ENCODE measurements around the gene ADAMTS2.

Gene ADAMTS2

DNA sequence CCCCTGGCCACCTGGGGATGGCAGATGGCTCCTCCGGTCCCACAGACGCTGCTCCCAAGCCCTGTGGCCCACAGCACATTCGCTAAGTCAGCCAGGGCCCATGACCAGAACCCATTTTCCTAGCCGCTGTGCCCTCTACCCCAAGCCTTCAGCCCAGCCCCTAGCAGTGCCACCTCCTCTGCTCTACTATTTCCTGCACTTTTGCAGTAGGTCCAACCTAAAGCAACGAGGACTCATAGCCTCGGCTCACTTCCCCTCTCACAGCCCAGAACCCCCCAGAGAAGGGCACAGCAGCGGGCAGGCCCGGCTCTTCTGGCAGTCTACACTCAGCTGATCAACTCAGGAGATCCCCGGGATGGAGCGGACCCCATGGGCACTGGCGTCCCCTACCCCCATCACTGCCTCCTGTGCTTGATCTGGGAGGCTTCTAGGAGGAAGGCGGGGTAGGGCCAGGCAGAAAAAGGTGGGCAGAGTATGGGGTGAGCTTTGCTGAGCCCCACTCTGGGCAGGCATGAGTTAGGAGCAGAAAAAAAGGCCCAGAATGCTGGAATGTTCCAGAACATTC lies 173.9 kb downstream of the ADAMTS2 start:
- no peak for TF ChIP-seq ZNF274 (IDR thresholded peaks at IDR 0.05; ENCODE audit: low read depth, low read length)
- H3K4me3 ChIP-seq (ENCODE audit: low read length), result no peak overlapping the region

DNA sequence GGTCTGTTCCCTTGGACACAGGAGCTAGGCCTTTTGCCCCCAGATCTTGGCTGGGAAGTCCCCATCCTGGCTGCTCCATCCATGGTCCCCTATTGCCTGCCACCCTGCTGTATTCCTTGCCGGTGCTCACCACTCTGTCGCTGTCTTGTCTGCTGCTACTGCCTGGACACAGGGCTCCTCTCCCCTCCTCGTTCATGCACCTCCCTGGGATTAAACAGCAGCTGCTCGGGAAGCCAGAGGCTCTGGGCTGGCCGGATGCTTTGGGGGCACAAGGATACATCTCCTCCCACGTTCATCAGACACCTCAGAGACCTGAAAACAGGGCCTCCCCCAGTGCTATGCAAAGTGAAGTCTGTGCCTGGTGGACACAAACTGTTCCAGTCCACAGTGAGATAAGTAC lies 174.7 kb downstream of the ADAMTS2 start:
- H3K4me3 ChIP-seq (ENCODE audit: low read length), result no peak overlapping the region
- TF ChIP-seq ZNF274 (IDR thresholded peaks at IDR 0.05; ENCODE audit: low read depth, low read length), result no peak

DNA sequence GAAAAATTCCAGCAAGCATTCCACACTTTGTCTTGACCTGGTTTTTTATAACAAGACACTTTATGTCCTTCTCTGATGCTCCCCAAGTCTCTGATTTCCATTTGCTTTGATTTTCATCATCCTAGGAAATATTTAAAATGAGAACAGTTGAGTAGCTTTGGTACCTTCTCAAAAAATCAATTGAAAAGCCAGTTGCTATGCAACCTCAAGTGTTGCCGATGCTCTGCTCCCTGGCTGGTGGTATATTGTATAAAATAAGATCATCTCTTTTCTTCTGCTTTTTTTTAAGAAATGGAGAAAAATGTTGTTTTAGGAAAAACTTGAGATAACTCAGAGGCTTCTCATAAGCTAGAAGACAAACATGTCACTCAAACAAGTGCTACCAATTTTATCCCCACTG lies 175.4 kb downstream of the ADAMTS2 start:
- no peak for TF ChIP-seq ZNF274 (IDR thresholded peaks at IDR 0.05; ENCODE audit: low read depth, low read length)
- H3K4me3 ChIP-seq (ENCODE audit: low read length), result no peak overlapping the region

DNA sequence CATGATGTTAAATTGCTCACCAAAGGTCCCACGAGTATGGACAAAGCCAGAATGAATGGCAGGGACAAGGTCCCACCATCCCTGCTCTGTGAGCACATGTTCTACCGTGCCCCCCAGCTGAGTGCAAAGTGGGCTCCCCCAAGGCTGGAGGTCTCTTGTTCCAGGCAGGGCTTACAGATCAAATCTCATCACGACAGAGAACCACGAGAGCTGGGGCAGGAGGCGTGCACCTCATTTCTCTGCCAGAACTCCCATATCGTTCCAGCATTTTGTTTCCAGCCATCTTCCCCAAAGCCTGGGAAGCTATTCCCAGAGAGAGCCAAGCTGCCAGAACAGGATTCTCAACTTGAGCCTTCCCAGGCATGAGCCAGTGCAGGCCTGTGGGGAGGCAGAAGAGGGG lies 176.6 kb downstream of the ADAMTS2 start:
- no peak overlapping the region for H3K4me3 ChIP-seq (ENCODE audit: low read length)
- no peak for TF ChIP-seq ZNF274 (IDR thresholded peaks at IDR 0.05; ENCODE audit: low read depth, low read length)

DNA sequence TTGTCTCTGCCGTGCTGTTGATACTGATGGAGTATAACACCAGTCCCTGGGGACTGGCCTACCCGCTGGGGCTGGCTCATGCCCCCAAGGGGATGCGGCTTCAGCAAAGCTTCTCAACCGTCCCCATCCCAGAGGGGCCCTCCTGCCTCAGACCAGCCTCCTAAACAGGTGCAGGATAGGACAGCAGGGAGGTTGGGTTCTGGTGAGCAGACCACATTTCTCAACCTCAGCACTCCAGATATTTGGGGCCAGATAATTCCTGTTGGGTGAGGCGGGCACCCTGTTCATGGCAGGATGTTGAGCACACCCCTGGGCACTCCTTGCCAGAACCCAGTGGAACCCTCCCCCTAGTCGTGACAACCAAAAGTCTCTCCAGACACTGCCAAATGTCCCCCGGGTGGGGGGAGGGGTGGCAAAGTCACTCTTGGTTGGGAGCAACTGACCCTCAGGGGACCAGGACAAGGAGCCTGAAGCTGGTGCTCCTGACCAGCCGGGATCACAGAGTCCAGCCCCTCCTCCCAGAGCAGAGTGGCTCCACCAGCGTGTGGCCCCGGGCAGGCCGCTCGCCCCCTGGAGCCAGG lies 177.3 kb downstream of the ADAMTS2 start:
- TF ChIP-seq ZNF274 (IDR thresholded peaks at IDR 0.05; ENCODE audit: low read depth, low read length), result no peak

DNA sequence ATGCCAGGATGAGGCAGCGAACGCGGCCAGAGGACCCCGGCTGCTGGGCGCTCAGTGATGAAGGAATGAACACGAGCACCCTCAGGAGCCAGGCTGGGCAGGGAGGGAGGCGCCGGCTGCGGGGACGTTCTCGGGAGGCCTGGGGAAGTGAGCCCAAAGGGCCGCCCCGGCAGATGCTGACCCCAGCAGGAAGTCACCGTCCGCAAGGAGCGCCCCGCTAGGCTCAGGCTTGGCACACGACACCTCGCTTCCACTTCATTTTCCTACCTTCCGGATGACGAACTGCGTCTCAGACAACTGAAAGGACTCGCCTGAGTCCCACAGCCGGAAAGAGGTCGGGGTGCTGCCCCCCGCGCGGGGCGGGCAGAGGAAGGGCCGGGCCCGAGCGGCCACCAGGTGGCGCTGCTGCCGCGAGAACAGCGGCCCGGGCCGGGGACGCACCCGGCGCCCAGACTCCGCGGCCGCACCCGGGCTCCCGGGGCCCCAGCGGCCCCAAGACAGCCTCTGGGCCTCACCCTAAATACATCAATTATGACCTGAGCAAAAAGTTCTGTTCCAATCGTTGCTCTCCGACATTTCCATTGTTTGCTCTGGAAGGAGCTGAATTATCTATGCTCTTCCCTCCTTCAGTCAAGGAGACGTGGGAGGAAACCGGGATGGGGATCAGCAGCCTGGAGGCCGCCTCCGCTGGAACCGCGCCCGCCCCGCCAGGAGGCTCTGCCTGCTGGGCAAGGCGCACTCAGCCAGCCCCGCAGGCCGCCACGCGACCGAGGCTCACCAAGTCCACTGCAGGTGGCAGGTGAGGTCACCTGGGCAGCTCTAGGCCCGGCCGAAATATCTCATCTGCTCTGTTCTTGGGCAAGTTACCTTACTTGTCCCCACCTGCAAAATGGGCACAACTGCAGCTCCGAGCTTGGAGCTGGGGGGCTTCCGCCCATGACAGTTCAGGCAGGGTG lies 178.1 kb downstream of the ADAMTS2 start:
- no peak for TF ChIP-seq ZNF274 (IDR thresholded peaks at IDR 0.05; ENCODE audit: low read depth, low read length)
- H3K4me3 ChIP-seq (ENCODE audit: low read length), result no peak overlapping the region; the same call in 1 of the 2 replicates

More for the DNA sequence above, 177.3 kb downstream of the ADAMTS2 start:
- H3K4me3 ChIP-seq (ENCODE audit: low read length), result no peak overlapping the region

DNA sequence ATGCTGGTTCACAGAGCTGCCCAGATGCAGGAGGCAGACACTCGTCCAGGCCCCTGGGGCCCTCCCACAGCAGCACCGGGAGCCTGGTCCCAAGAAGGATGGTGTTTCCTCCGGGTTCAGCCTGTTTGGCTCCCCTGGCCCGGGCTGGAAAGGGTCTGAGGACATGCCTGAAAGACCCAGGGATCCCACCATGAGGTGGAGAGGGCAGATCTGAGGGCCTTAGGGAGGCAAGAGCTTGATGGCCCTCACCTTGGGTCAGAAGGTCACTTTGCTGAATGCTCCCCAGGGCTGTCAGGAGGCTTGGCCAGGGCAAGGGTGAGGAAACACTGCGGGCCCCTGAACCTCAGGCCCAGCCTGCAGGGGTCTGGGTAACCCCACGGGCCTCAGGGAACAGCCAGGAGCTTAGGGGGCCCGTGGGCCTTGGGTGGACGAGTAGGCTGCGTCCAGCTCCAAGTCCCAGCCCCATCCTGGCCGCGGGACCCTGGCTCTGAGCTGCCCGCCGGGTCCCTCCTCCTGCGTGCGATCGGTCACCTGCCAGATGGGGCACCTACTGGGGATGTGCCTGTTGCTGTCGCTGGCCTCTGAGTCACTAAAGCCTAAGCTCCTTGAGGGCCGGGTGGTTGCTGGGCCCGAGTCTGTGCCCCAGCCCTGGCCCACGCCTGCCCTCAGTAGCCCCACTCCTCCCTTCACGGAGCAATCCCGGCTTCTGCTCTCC lies 178.9 kb downstream of the ADAMTS2 start:
- no peak for TF ChIP-seq ZNF274 (IDR thresholded peaks at IDR 0.05; ENCODE audit: low read depth, low read length)
- H3K4me3 ChIP-seq (ENCODE audit: low read length), result no peak overlapping the region

DNA sequence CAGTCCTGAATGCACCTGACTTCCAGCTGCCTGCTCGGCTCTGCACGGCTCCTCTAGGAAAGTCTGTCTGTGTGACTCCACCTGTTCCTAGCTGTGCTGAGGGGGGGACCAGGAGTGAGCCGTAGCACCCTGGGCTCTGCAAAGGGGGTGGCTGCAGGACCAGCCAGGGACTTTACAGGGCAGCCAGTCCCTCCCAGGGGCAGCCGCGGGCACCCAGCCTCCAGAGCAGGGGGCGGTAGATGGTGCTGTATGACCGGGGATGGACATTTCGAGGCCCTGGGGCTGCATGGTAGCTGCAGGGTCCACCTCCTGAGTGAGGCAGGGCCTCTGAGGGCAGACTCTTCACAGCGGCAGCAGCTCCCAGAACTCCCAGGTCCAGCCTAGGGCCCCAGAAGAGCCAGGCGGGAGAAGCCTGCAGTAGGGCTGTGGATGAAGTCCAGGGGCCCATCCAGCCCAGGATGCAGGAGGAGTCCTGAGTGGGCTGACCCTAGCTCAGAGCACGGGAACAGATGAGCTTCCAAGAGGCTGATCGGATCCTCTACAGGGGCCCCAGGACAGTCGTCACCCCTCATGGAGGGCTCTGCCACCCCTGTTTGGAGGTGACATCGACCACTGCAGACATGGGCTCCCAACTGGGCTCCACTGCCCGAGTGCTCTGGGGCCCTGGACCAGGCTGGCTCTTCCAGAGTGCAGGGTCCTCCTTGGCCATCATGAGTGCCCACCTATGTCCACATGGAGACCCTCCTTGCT lies 179.7 kb downstream of the ADAMTS2 start:
- TF ChIP-seq ZNF274 (IDR thresholded peaks at IDR 0.05; ENCODE audit: low read depth, low read length), result no peak
- H3K4me3 ChIP-seq (ENCODE audit: low read length), result no peak overlapping the region

DNA sequence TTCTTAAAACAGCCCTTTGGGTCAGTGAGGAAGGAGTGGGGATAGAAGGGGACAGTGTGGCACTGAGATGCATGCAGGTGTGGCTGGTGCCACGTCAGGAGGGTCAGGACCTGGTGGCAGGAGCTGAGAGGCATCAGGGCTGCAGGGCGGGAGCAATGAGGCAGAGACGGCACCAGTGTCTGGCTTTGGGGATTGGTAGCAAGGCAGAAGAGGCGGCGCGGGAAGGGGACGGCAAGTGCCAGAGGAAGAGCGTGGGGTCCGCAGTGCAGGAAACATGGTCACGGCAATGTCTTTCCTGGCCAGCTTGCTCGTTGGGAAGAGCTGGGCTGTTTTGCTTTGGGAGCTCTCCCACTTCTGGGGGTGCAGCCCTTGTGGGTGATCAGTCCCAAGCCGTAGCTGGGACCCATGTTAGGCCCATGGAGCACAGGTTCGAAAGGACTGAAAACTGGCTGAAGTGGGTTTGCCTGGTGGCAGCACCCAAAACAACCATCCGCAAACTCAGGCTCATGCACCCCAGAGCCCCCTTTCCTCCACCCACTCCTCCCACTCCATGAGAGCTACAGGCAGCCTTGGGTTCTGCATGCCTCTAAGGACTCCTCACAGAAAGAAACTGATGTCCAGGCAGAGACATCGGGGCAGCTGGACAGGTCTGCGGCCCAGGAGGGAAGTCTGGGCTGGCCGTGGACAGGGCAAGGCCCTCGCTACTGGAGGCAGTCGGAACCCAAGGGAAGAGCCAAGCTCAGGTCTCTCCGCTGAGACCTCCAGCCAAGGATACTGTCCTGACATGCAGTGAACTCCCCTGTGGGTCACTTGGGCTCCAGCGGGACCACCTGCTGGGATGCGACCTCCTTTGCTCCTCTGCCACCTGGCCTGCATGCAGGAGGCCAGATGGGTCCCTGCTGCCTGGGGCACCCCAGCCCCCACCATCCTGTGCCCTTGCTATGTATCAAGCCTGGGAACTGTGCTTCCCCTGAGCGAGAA lies 180.6 kb downstream of the ADAMTS2 start:
- H3K4me3 ChIP-seq (ENCODE audit: low read length), result no peak overlapping the region
- no peak for TF ChIP-seq ZNF274 (IDR thresholded peaks at IDR 0.05; ENCODE audit: low read depth, low read length)

DNA sequence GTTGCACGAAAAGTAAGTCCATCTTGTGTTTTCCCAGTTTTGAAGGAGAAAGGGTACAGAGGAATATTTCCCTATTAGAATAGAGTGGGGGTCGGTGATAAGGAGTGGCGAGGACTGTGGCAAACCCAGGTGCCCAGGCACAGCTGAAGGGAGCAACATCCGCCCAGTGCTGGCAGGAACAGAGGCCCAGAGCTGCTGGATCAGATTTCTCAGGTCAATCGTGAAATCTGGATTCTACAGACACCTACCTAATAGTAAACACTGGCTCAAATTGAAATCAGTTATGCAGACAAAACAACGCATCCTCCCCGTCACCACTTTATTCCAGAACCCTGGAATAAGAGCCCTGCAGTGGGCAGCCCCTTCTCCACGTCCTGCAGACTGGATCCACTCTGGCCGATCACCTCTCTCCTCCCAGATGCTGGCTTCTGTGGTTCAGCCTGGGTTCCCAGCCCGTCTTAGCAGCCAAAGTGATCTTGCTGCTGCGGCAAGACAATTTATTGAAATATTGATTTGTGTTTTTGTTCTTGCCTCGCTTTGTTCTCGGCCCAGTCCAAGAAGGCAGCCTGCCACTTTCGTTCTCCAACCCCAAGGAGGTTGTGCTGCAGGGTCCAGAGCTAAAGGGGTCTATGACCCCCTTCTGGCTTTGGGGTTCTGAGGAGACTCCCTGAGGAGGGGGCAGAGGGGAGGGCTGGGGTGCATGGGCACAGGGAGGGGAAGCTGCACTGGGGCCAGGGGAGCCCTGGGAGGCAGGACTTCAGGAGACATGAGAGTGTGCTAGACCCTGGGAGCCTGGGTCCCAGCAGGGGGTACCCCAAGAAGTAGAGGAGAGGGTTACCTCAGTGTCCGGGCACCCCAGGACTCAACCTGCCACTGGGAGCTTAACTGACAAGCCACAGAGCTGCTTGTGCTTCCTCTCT lies 181.8 kb downstream of the ADAMTS2 start:
- TF ChIP-seq ZNF274 (IDR thresholded peaks at IDR 0.05; ENCODE audit: low read depth, low read length), result no peak
- H3K4me3 ChIP-seq (ENCODE audit: low read length), result no peak overlapping the region

DNA sequence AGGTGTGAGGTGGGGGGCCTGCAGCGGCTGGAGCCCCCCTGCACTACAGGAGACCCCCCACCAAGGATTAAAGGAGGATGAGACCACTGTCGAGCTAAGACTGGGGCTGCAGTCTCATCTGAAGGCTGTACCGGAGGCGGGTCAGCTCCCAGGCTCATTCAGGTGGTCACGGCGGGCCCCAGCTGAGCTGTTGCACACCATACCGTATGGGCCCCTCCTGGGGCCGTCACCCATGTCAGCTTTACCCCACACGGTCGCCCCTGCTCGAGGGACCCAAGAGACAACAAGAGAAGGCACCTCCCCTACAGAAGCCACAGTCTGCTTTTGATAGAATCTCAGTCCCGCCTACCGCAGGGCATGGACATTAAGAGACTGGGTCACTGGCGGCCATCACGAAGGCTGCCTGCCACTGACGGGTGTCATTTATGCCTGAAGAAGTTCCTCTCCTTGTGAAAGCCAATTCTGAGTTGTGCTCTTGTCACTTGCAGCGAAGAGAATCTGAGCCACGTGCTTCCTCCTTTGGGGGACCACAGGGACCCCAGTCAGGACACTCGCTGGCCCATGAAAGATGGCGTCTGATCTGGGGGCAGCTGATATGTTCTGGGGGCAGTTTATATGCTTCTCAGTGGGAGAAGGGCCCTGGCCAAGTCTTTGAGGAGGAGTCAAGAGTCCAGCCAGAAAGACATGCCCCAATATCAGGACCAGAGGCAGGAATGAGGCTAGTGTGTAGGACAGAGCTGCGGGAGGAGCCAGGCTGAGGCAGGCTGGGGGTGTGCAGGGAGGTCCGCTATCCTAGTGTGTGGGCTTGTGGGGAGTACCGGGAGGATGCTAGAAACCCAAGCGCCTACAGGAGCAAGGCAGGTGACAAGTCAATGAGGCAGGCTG lies 182.7 kb downstream of the ADAMTS2 start:
- no peak overlapping the region for H3K4me3 ChIP-seq (ENCODE audit: low read length)
- no peak for TF ChIP-seq ZNF274 (IDR thresholded peaks at IDR 0.05; ENCODE audit: low read depth, low read length)

Measured in GM08714 (cell line).